Calu3 (cell line): ENCODE results near the gene NPTX1. TPM values are rescaled to one million over a fixed set of nuclear protein-coding genes. Genes with fewer than 3 reads are reported as not detected.

Experiments
- BruUV-seq: library from RNA; stranded (reverse); fragments of 400-500 nt; replicated peaks from 2 replicates; lab custom pipeline; 2021; lab: Mats Ljungman, UMichigan
- CTCF ChIA-PET: fragments of 300-600 bp; sonication (Branson Sonifier 250); formaldehyde crosslinking; loops from one replicate; lab custom pipeline; 2022; ENCODE audit warnings: antibody characterized with exemption; lab: Charles Lee
- DNase-seq: peaks from one replicate; pipeline ENCODE4 v3.0.0; 2022
- H3K27ac Mint-ChIP-seq: one replicate; pipeline ENCODE4 v1.8.0; 2022; ENCODE audit warnings: mixed read lengths; ENCODE audit not compliant: unreplicated experiment
- H3K27me3 Mint-ChIP-seq: one replicate; pipeline ENCODE4 v1.8.0; 2022; ENCODE audit warnings: mixed read lengths; ENCODE audit not compliant: unreplicated experiment
- H3K36me3 Mint-ChIP-seq: one replicate; pipeline ENCODE4 v1.8.0; 2022; ENCODE audit warnings: mild to moderate bottlenecking, moderate library complexity, mixed read lengths; ENCODE audit not compliant: insufficient read depth, unreplicated experiment
- H3K4me1 Mint-ChIP-seq: one replicate; pipeline ENCODE4 v1.8.0; 2022; ENCODE audit warnings: mild to moderate bottlenecking, low read depth, mixed read lengths; ENCODE audit not compliant: unreplicated experiment
- H3K4me3 Mint-ChIP-seq: one replicate; pipeline ENCODE4 v1.8.0; 2022; ENCODE audit warnings: mild to moderate bottlenecking, low read depth, moderate library complexity, mixed read lengths; ENCODE audit not compliant: unreplicated experiment
- H3K9me3 Mint-ChIP-seq: one replicate; pipeline ENCODE4 v1.8.0; 2022; ENCODE audit warnings: low read depth, mixed read lengths; ENCODE audit not compliant: unreplicated experiment
- CTCF ChIP-seq: fragments of 200-600 bp; IDR thresholded peaks from one replicate; pipeline ENCODE4 v1.8.0; 2022; ENCODE audit warnings: antibody characterized with exemption; ENCODE audit not compliant: unreplicated experiment
- intact Hi-C: fragments of 100-400 bp; cut with micrococcal nuclease; formaldehyde crosslinking; loops from one replicate; pipeline ENCODE4 v1.10.0; 2022; ENCODE audit not compliant: unreplicated experiment
- total RNA-seq: library from RNA; stranded (reverse); gene quantifications from 2 replicates; pipeline ENCODE4 v1.2.3, GENCODE V29; 2022

Gene NPTX1
- total RNA-seq, 1 experiment from 2014 or later: 0.21 TPM

- Mint-ChIP-seq H3K36me3 (peaks cover under 1% of the 10 kb centered on the region), H3K4me1 (no peaks in the 10 kb centered on the region), H3K4me3 (no peak overlapping the region), H3K9me3 (no peaks in the 10 kb centered on the region), H3K27me3 (peaks cover 95% of the 10 kb centered on the region), H3K27ac (no peak overlapping the region)
- intact Hi-C loops: no loop called here
- no TSS peak for BruUV-seq
- CTCF ChIA-PET: interaction anchor here (0.5 to 0.6 kb wide), 2 partner anchors 228 to 247 kb away, joined by 3 to 6 read pairs; no protein-coding TSS in a partner anchor
- no peak for DNase-seq
- TF ChIP-seq CTCF: no peak
Measured at GRCh38 chr17:80498920-80499410, 22.6 kb upstream of the NPTX1 start.

GRCh38 chr17:80498242-80498919 lies 22.0 kb upstream of the NPTX1 start:
- intact Hi-C loops: no loop called here
- no peaks in the 10 kb centered on the region for H3K36me3 Mint-ChIP-seq
- CTCF ChIA-PET: interaction anchor here (0.5 to 0.6 kb wide), 2 partner anchors 229 to 247 kb away, joined by 3 to 6 read pairs; no protein-coding TSS in a partner anchor
- DNase-seq: no peak
- no peaks in the 10 kb centered on the region for H3K4me1 Mint-ChIP-seq
- H3K27me3 Mint-ChIP-seq: peaks cover 95% of the 10 kb centered on the region
- TF ChIP-seq CTCF: no peak
- H3K4me3 Mint-ChIP-seq: no peak overlapping the region
- H3K9me3 Mint-ChIP-seq: no peaks in the 10 kb centered on the region
- no TSS peak for BruUV-seq
- H3K27ac Mint-ChIP-seq: no peak overlapping the region

- intact Hi-C loops: no loop called here
- CTCF ChIA-PET: no interaction called here
- no peak for DNase-seq
- no peaks in the 10 kb centered on the region for H3K4me1 Mint-ChIP-seq
- H3K9me3 Mint-ChIP-seq: no peaks in the 10 kb centered on the region
- no peak overlapping the region for H3K27ac Mint-ChIP-seq
- no peaks in the 10 kb centered on the region for H3K36me3 Mint-ChIP-seq
- TF ChIP-seq CTCF: no peak
- BruUV-seq: no TSS peak
- no peak overlapping the region for H3K4me3 Mint-ChIP-seq
- H3K27me3 Mint-ChIP-seq: peaks cover 89% of the 10 kb centered on the region
Measured at GRCh38 chr17:80497726-80498241, 21.4 kb upstream of the NPTX1 start.

- no peak for TF ChIP-seq CTCF
- peaks cover 8% of the 10 kb centered on the region for H3K4me1 Mint-ChIP-seq
- no peak overlapping the region for H3K27ac Mint-ChIP-seq
- H3K9me3 Mint-ChIP-seq: no peaks in the 10 kb centered on the region
- DNase-seq: no peak
- H3K36me3 Mint-ChIP-seq: no peaks in the 10 kb centered on the region
- BruUV-seq: no TSS peak
- CTCF ChIA-PET: no interaction called here
- peaks cover 82% of the 10 kb centered on the region for H3K27me3 Mint-ChIP-seq
- intact Hi-C loops: no loop called here
- H3K4me3 Mint-ChIP-seq: no peak overlapping the region
Measured at GRCh38 chr17:80494547-80494946, 18.1 kb upstream of the NPTX1 start.
